ENCODE results near the gene CIAO1. TPM values are rescaled to one million over a fixed set of nuclear protein-coding genes. Genes with fewer than 3 reads are reported as not detected.

CIAO1 gene
- total and polyA plus RNA-seq, 2 of the 8 experiments (the other 6 are each of a cell fraction or from before 2014, with no cell fraction given), result 63.7 to 99.2 TPM

GRCh38 chr2:96305979-96306308, 39.9 kb downstream of the CIAO1 start (continued):
- TF ChIP-seq CHD7 (IDR thresholded peaks at IDR 0.05; ENCODE audit: insufficient replicate concordance, low read length) (no peak), CHD2 (IDR thresholded peaks at IDR 0.05; ENCODE audit: low read length) (no peak), SP2 (IDR thresholded peaks at IDR 0.05; ENCODE audit: low read length) (no peak), POU5F1 (IDR thresholded peaks at IDR 0.05; ENCODE audit: low read depth, low read length) (no peak), BACH1 (IDR thresholded peaks at IDR 0.05; ENCODE audit: low read length) (no peak), MAX (IDR thresholded peaks at IDR 0.05) (no peak), RAD21 (IDR thresholded peaks at IDR 0.05 in 1 of 2, conservative IDR thresholded peaks at IDR 0.05 in 1 of 2; ENCODE audit: low read depth in 2 of 2, low read length in 2 of 2) (no peak), EP300 (IDR thresholded peaks at IDR 0.05; ENCODE audit: borderline replicate concordance in 1 of 2, low read depth in 2 of 2, low read length in 2 of 2) (no peak), TAF7 (optimal IDR thresholded peaks at IDR 0.05; ENCODE audit: borderline replicate concordance, low read depth, low read length) (no peak), RNF2 (IDR thresholded peaks at IDR 0.05; ENCODE audit: borderline replicate concordance, low read depth, low read length, missing control alignments, poor library complexity, severe bottlenecking) (no peak)

Measured in H1 (cell line).